ENCODE data around the gene CAPS.
"Not testable (repeated sequence)": the region's sequence is repeated elsewhere in the genome, so short reads cannot be mapped to it uniquely, and the experiment has no call there.

CAPS gene

GRCh38 chr19:5958851-5959122 is 44.7 kb downstream of the CAPS start:
- DNase-seq: no peak

GRCh38 chr19:5959260-5960004 is 45.4 kb downstream of the CAPS start:
- DNase-seq: no peak

GRCh38 chr19:5960005-5961001 is 46.2 kb downstream of the CAPS start:
- no peak for DNase-seq

GRCh38 chr19:5961641-5961968 is 47.6 kb downstream of the CAPS start:
- DNase-seq: peak in 1 of 3 donors; percentile 39

- DNase-seq: peak; percentile 69 to 80 (median 73)
These were observed 48.2 kb downstream of the CAPS start for GRCh38 chr19:5961969-5962945.

- DNase-seq: not testable (repeated sequence)
These were observed 49.2 kb downstream of the CAPS start for GRCh38 chr19:5963259-5963658.

GRCh38 chr19:5963855-5964254 is 49.8 kb downstream of the CAPS start:
- DNase-seq: no peak

GRCh38 chr19:5964816-5965565 is 50.9 kb downstream of the CAPS start:
- no peak for DNase-seq
